Right renal pelvis (tissue), 4 donors: Measurements from ENCODE around the gene ST6GALNAC3. TPM values are rescaled to one million over a fixed set of nuclear protein-coding genes. Genes with fewer than 3 reads are reported as not detected.

Experiments
- DNase-seq, 4 donors: peaks; one replicate each; pipeline ENCODE4 v3.0.0-alpha.2; 2013; ENCODE audit warnings: low read depth in 4 of 4, low spot score in 3 of 4, missing footprints in 1 of 4
- polyA plus RNA-seq, 4 donors: library from polyadenylated mRNA; unstranded; fragments of 120-200 nt; gene quantifications; one replicate each; pipeline ENCODE4 v1.2.1, GENCODE V29; 2013; ENCODE audit not compliant: insufficient read length in 4 of 4

Gene ST6GALNAC3
- polyA plus RNA-seq, 4 donors = 91.5 to 110 (median 97.8) TPM

DNA sequence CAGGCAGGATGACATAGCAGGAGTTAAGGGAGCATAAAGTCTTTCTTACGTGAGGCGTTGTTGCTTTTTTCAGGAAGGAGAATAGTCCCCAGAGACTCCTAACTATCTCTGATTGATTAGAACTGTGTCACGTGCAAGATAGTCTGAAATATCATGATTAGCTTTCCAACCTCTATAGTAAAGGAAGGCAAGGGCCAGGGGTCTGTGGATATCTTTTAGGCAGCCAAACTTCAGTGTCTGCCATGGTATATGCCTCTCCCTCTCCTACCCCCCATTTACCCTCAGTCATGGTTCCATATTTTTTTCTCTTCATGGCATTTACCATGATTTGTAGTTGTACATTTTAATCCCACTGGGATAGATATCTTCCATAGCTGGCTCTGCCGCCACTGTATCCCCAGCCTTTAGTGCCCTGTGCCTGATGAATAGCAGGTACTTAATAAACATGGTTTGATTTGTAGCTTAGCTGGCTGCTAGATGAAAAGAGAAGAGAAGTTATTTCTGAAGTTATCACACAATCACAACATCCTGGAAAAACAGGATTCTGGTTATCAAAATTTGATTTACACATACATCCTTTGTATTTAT, 474.1 kb downstream of the ST6GALNAC3 start:
- no peak for DNase-seq

DNA sequence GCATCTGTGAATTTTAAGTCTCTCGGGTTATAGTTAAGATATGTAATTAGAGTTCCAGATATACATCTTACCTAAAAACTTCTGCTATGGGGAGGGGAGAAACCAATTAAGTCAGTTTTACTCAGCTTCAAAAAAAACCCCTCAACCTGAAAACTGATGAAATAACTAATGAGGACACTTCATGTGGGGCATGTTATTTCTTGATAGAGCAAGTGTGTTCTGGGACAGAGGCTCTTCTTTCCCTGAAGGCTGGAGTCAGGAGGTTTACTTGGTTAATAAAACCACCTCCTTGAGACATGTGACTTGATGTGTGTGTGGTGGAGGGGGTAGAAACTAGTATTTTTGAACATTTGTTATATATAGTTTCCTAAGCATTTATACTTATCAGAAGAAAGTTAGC, 479.7 kb downstream of the ST6GALNAC3 start:
- no peak for DNase-seq

DNA sequence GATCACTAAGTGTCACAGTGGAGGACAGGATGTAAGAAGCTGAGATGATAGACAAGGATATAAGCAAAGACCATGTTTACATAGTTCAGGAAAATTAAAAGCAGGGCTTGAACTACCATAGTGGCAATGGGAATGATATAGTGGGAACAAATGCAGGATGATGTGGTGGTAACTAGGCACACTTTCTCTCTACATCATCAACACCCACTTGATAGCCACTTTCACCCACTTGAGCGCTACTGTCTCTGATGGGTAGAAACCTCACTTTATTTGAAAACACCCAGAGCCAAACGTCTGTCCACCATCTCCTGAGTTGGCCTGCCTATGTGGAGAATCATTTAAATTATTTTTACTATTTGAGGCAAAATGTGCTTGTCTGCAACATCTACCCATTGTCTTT, 487.7 kb downstream of the ST6GALNAC3 start:
- DNase-seq = no peak

DNA sequence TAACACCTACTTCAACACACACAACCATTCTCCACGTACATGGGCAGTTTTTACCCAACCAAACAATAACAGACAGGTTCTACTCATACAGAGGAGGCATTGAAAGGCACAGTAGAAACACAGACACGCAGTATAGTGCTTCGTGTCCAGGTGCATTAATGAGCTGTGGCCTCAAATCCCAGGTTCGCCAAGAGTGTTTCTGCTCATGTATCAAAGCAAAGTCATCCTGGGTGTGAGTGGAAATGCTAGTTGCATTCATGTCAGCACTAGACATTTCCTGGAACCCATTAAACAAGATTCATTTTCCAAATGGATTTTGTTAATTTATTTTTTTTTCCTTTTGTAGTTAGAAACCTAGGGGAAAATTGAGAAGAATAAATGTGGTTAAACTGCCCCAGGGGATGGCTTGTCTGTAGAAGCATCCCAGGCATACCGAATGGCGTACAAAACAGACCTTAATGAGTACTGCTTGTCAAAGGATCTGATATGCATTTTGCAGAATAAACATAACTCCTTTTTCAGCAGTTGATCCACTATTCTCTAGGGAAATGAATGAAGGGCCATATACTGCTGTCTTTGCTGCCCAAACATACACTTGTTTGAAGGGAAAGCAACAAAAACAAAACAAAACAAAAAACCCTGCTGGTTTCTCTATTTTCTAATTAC, 494.2 kb downstream of the ST6GALNAC3 start:
- no peak for DNase-seq

DNA sequence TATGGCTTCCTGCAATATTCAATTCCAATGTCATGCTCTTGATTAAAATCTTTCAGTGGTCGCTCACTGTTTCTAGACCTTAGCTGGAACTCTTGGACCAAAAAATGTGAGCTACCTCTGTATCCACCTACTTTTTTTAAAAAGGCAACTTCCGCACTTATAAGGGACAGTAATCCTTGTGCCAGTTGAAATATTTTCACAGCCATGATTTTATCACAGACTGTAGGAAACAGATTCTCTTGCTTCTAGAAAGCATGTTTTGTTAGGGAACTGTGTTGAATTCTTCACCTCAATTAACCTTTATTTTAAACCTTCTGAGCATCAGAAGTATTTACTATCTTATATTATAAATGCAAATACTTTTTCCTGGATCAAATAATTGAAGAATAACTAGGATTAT, 496.7 kb downstream of the ST6GALNAC3 start:
- DNase-seq = no peak

DNA sequence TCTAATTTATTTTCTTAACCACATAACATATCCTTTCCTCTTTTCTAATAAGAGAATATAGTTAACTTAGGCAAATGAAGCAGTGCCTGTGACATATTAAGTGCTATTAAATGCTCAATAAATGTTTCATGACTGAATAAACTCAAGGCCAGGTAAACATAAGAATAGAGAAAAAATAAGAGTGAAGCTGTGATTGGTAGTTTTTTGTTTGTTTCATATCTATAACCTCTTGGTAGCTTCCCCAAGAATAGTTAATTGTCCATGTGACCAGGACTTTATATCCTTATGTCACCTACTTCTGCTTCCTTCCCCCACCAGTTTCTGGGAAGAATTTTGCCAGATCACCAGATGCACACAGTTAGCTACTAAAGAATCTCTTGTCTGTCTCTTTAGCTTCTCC, 497.7 kb downstream of the ST6GALNAC3 start:
- DNase-seq = no peak

DNA sequence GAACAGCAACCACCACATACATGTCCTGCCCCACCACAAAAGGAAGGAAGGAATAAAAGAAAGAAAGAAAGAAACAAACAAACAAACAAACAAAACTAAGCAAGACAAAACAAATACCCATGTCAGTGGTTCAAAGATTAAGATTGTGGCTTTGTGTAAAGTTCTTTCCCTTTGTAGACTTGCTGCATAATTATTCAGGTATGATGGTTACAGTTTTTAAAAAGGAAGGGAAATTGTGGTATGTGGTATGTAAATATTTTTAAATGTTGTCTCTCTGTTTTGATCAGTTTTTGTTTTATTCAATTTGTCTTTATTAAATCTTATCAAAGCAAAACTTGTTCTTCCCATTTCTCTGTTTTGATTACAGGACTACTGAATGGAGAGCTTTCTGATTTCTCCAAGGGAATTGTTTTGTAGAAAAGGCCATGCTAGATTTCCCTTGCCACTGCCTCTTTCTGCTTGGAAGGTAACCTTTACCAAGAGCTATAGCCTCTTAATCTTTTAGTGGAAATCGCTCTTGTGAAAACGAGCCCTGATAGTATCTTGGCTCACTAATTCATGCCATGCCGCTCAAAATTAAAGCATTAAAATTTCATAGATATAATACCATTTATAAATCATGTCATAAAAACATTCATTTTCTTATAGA, 502.5 kb downstream of the ST6GALNAC3 start:
- DNase-seq = no peak

DNA sequence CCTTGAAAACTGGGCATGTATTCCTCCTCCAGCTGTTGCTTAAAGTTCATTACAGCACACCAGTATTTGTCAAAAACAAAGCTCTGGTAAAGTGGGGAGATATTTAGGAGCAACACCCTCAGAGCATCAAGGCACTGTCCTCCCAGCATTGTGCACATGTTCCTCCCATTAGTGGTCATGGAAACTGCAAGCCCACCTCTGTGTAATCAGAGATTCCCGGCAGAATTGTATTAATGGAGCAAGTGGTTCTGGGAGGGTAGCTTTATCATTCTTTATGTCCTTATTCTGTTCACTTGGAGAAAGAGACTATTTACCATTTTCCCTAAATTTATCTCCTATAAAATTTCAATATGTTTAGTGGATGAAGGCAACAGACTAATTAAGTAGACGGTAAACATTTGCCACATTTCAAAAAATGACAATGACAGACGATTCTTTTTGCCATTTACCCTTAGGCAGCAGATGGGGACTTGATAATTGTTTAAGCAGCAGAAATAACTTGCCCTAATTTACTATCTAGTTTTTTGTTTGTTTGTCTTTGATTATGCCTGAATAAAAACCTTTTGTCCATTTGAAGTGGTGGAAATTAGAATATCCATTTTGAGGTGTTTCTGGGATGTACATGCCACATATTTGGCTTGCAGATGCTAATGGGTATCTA, 503.1 kb downstream of the ST6GALNAC3 start:
- DNase-seq = no peak

DNA sequence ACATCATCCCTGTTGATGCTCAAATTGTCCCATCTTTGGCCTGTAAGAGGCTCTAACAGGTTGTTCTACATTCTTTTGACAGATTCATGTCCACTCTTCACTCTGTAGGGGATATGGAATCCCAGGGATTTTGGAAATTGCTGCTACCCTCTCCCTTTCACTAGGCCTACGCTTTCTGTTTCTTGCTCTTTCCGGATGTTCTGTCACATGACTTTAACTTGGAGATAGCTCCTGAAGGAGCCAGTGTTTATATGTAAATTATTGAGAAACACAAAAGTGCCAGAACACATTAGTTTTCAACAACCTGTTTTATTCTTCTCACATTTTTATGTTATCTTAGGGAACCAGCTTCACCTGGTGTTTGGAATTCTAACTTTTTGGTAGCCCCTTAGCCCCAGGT, 505.7 kb downstream of the ST6GALNAC3 start:
- DNase-seq = no peak

DNA sequence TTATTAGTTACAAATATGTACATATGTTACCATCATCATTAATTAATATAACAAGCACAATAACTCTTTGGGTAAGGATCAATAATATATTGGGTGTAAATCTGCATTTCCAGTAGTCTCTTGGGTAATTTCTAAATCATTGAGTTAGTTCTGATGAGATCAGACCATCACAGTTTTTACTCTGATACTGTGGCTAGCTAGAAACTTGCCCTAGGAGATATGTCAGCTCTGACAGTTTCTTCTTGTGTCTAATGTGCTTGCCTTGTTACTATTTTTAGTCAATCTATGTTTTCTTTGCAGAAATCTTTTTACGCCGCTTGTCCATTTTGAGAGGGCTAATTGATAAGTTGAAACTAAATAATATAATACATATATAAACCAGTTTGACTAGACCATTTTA, 507.2 kb downstream of the ST6GALNAC3 start:
- DNase-seq = no peak

DNA sequence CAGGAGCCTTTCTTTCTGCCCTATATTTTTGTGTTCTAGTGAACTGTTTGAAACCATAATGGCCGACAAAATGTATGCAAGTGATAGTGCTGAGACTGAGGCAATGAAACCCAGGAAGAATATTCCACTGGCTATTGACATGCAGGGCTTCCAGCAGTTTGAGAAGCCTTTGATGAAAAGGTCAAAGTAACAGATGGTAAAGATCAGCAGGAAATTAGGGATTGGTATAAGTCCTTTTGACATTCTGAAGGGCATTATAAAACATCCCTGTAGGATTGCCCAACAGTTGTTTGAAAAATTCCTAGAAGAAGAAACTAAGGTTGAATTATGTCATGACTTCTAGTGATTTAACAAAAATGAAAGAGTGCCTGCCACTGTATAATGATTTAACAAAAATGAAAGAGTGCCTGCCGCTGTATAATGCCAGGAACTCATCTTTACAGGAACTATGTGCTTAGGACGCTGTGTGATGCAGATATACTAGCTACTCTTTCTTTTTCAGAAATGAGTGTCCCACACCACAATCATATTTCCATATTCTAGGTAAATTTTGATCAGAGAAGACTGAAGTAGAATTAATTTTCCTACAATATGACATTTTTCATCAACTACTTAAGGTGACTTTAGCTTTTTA, 508.8 kb downstream of the ST6GALNAC3 start:
- DNase-seq = no peak

DNA sequence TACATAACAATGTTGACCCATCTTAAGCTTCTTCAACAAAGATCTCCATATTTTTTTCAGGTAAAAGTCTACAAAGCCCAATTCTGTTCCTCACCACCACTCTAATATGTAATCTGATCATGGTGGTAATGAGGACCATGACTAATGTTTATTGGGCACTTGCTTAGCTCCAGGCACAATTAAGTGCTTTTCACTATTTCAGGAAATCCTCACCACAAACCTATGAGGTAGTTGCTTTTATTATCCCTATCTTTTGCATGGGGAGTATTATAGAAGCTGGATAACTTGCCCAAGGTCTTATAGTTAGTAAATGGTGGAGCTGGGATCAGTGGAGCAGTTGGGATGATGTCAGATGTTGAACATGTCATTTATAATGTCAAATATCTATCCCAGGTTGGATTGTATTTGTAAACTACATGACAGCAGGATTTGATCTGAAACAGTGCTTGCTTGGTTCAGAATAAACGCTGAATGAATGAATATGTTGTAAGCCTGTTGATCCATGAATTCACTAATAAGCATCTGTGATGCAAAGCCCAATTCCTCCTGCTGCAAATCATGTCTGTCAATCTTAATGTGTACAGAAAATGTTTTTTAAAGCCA, 509.4 kb downstream of the ST6GALNAC3 start:
- DNase-seq = no peak

DNA sequence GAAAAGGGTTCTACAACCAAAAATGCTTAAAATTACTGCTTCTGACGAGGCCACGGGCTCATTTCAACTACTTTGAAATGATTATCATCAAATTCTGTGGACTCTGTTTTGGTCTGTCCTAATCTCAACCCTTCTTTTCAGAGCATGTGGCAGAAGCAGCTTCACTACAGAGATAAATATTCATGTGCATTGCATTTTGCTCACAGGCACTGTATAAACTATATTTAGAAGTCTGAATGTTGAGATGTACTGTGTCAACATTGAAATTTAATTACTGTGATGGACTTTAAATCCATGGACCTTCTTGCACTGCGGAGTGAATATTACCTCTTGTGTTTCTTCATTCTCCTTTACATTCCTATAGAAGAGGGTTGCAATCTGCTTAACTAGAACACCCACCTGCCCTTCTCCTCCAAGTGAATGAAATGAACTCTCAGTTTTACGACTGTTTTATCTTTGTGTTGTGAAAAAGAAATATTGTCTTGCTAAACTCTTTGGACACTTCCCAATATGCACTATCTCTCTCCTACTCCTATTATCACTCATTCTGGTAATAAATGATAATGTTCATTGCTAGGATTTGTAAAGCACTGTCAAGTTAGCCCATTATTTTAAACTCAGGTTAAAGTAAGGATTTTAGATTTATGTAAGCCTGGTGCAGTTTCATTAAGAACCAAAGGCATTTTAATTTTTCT, 511.6 kb downstream of the ST6GALNAC3 start:
- DNase-seq = no peak

DNA sequence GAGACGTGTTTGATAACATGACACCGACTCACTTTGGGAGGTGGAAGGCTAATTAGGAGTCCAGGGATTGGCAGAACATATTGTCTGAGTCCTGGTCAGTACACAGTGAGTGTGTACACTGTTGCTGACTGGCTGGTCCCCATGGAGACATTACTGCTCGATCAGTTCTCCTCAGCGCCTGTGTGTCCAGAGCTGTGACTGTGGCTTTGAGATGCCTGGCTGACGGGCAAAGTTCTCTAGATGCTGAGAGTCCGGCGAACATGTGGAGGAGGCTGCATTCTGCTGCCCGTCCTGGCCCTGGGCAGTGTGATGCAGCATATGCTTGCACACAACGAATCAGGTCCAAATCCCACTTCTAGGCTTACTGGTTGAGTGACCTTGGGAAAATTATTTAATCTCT, 512.7 kb downstream of the ST6GALNAC3 start:
- DNase-seq = no peak

DNA sequence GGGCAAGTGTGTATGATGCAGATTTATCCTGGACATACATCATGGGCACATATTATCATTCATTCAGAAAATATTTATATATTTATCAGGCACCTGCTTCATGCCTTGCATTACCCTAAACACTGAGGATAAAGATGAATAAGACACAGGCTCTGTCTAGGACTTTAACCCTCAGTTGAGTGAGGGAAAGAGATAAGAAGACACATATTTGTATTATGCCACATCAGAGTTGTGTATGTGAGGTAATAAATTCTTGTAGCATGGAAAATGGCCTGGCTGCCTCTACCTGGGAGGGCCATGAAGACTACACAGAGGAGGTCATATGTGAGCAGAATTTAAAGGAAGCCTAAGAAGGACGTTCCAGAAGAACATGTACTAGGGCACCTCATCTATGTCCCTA, 516.9 kb downstream of the ST6GALNAC3 start:
- no peak for DNase-seq

DNA sequence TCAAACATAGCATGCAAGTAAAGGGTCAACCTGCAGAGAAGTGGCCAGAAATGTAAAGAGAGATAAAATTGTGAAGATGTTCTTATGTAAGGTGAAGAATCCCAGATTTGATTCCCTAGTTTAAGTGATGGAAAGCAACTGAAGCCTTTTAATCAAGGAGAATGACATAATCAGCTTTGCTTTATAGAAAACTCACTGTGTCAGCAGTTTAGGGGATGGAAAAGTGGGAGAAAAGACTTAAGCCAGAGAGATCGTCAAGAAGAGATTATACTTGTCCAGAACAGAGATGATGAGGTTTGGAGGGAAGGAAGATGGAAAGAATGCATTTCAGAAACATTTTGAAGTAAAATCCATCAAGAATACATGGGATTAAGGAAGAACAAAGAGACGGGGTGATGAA, 517.4 kb downstream of the ST6GALNAC3 start:
- DNase-seq = no peak

DNA sequence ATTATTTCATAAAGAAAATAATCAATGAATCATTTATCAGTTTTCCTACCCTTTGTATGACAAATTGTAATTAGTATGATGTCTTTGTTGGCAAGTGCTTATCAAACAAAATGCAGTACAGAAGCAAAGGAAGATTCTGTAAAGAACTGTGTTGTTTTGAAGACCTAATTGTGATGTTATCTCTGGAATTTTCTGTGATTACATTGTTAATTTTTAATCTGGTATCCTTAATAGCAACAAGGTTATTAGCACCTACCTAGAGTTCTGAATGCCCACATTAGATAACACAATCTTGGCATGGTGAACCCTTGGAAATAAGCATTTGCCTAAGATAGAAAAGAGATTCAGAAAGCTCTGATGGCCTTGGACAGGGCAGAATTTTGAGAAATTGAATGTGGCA, 518.6 kb downstream of the ST6GALNAC3 start:
- no peak for DNase-seq

DNA sequence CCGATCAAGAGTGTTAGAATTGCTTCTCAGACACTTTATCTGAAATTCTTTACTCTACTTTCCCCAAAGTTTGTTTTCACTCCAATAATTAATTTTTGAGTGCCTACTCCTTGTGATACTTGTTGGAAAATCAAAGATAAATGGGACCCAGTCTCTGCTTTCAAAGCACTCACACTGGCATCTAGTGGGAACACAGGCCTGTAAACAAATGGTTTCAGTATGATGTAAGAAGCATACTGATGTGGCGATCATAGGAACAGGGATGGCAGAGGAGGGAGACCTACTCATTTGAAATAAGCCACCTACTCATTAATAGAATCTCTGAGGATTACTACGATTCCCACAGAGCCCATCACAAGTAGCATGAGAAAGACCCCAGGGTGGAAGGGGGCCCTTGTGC, 519.1 kb downstream of the ST6GALNAC3 start:
- no peak for DNase-seq

DNA sequence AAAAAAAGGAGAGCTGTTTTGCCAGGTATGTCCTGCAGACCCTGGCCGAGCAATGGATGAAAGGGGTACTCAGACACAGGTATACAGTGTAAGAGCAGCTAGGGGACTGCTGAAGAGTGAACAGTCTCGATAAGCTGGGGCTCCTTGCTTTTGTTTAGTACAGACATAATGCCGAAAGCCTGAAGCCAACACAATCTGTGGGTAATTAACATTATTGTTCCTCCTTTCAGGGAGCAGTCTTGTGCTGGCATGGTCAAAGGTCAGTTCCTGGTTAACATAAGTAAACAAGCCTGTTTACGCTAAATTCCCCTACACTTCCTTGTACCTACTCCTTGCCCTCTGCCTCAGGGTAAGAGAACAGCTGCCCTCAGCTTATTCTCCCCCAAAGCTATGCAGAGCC, 520.5 kb downstream of the ST6GALNAC3 start:
- no peak for DNase-seq

DNA sequence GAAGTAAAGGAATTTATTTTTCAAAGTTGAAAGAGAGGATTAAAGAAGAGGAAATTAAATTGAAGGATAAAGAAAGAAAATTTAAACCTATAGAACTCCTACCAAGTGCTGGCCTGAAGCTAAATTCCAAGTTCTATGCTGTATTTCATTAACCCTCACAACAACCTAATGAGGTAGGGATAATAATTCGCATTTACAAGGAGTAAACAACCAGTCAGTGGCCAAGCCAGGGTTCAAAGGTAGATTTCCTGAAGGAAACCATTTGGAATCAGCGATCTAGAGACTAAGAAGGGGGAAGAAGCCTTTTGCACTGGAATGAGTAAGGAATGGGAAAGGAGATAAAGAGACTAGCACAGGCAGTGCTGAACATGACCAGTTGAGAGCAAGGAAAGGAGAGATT, 526.9 kb downstream of the ST6GALNAC3 start:
- DNase-seq = no peak
